ENCODE results near the gene DCDC2B.

DCDC2B gene

GRCh38 chr1:32195972-32196823 lies 12.7 kb upstream of the DCDC2B start:
- DNase-seq (ENCODE audit: low read depth, low spot score): no peak

GRCh38 chr1:32197074-32197473 lies 11.8 kb upstream of the DCDC2B start:
- no peak for DNase-seq (ENCODE audit: low read depth, low spot score)

GRCh38 chr1:32197837-32198236 lies 11.1 kb upstream of the DCDC2B start:
- no peak for DNase-seq (ENCODE audit: low read depth, low spot score)

- DNase-seq (ENCODE audit: low read depth, low spot score): no peak
These were observed 10.4 kb upstream of the DCDC2B start for GRCh38 chr1:32198237-32199042.

- DNase-seq (ENCODE audit: low read depth, low spot score): no peak
These were observed 9.7 kb upstream of the DCDC2B start for GRCh38 chr1:32199043-32199716.

- DNase-seq (ENCODE audit: low read depth, low spot score): no peak
These were observed 9.2 kb upstream of the DCDC2B start for GRCh38 chr1:32199717-32200072.

GRCh38 chr1:32200226-32201010 lies 8.5 kb upstream of the DCDC2B start, which contains the start of gene CCDC28B:
Gene CCDC28B (plus strand): TSS chr1:32200595. CDS start chr1:32201936, 1,341 bp downstream.
- DNase-seq (ENCODE audit: low read depth, low spot score): peak; percentile 41

GRCh38 chr1:32201011-32201855 lies 7.7 kb upstream of the DCDC2B start:
- no peak for DNase-seq (ENCODE audit: low read depth, low spot score)

GRCh38 chr1:32204943-32205361 lies 3.9 kb upstream of the DCDC2B start:
- DNase-seq (ENCODE audit: low read depth, low spot score): no peak

- DNase-seq (ENCODE audit: low read depth, low spot score): peak; percentile 45
These were observed 3.2 kb upstream of the DCDC2B start, which contains the start of gene IQCC for GRCh38 chr1:32205401-32206370. Gene IQCC (plus strand): TSS chr1:32205671. CDS start chr1:32205682, 11 bp downstream.

GRCh38 chr1:32208469-32208868 lies 420 bp upstream of the DCDC2B start:
- no peak for DNase-seq (ENCODE audit: low read depth, low spot score)

GRCh38 chr1:32215629-32216480 lies 7.0 kb downstream of the DCDC2B start:
- DNase-seq (ENCODE audit: low read depth, low spot score): no peak

- DNase-seq (ENCODE audit: low read depth, low spot score): no peak
These were observed 7.7 kb downstream of the DCDC2B start for GRCh38 chr1:32216566-32216965.

- DNase-seq (ENCODE audit: low read depth, low spot score): no peak
These were observed 10.1 kb downstream of the DCDC2B start for GRCh38 chr1:32219022-32219421.

- no peak for DNase-seq (ENCODE audit: low read depth, low spot score)
These were observed 12.1 kb downstream of the DCDC2B start for GRCh38 chr1:32220746-32221580.

GRCh38 chr1:32221581-32221979 lies 12.7 kb downstream of the DCDC2B start:
- DNase-seq (ENCODE audit: low read depth, low spot score): no peak

All from smooth muscle cell of the brain vasculature (primary cell).